SU-DHL-6 (cell line): ENCODE measurements around the gene ZNF433.

Experiments used
- H2AFZ ChIP-seq: fragments of 200-600 bp; sonication (generic); 2 replicates; pipeline ENCODE4 v1.6.1; 2014; ENCODE audit warnings: low read depth, mild to moderate bottlenecking, moderate library complexity, mixed read lengths, antibody characterized with exemption, low read length; ENCODE audit not compliant: severe bottlenecking
- H3F3A ChIP-seq: fragments of 200-600 bp; shearing (Covaris generic); 2 replicates; pipeline ENCODE4 v1.6.0; 2016; ENCODE audit warnings: antibody characterized with exemption, mild to moderate bottlenecking; ENCODE audit not compliant: insufficient read depth
- H3K27ac ChIP-seq: fragments of 200-600 bp; sonication (generic); 2 replicates; pipeline ENCODE4 v1.5.1; 2016; ENCODE audit warnings: low read depth, mild to moderate bottlenecking, low read length, moderate library complexity, mixed read lengths
- H3K27me3 ChIP-seq: fragments of 200-600 bp; sonication (generic), shearing (Covaris generic); 2 replicates; pipeline ENCODE4 v1.6.0; 2014; ENCODE audit warnings: mild to moderate bottlenecking, low read length
- H3K36me3 ChIP-seq: fragments of 200-600 bp; sonication (generic); 2 replicates; pipeline ENCODE4 v1.6.1; 2014; ENCODE audit warnings: mild to moderate bottlenecking, low read length, mixed read lengths
- H3K4me2 ChIP-seq: fragments of 300-600, 200-600 bp; shearing (Covaris generic), sonication (generic); 2 replicates; pipeline ENCODE4 v1.6.0; 2014; ENCODE audit warnings: low read length, low read depth, mild to moderate bottlenecking; ENCODE audit not compliant: poor library complexity, severe bottlenecking
- H3K4me3 ChIP-seq: fragments of 200-600 bp; sonication (generic); 2 replicates; pipeline ENCODE4 v1.5.1; 2014; ENCODE audit warnings: antibody characterized with exemption, low read length, mild to moderate bottlenecking, mixed read lengths; ENCODE audit not compliant: insufficient read depth, poor library complexity, severe bottlenecking
- H3K79me2 ChIP-seq: fragments of 200-600 bp; sonication (generic); 2 replicates; pipeline ENCODE4 v1.6.1; 2014; ENCODE audit warnings: mild to moderate bottlenecking, low read length, moderate library complexity; ENCODE audit not compliant: insufficient read depth
- H3K9ac ChIP-seq: fragments of 200-600 bp; sonication (generic); 2 replicates; pipeline ENCODE4 v1.7.0; 2014; ENCODE audit warnings: mild to moderate bottlenecking, low read length
- H3K9me2 ChIP-seq: fragments of 200-600 bp; sonication (generic); replicated peaks from 2 replicates; pipeline ENCODE4 v1.6.1; 2014; ENCODE audit warnings: low read length; ENCODE audit not compliant: insufficient read depth
- H3K9me3 ChIP-seq: fragments of 200-600 bp; sonication (generic); 2 replicates; pipeline ENCODE4 v1.6.1; 2014; ENCODE audit warnings: low read length, mixed read lengths; ENCODE audit not compliant: insufficient read depth
- H4K20me1 ChIP-seq: fragments of 200-600 bp; sonication (generic); 2 replicates; pipeline ENCODE4 v1.6.1; 2014; ENCODE audit warnings: low read depth, mild to moderate bottlenecking, antibody characterized with exemption, low read length, moderate library complexity, mixed read lengths
- CTCF ChIP-seq: fragments of 200-600 bp; sonication (generic); IDR thresholded peaks from one replicate; pipeline ENCODE4 v1.5.1; 2017; ENCODE audit warnings: antibody characterized with exemption, mild to moderate bottlenecking, low read length, moderate library complexity; ENCODE audit not compliant: insufficient read depth, poor library complexity, severe bottlenecking
- EZH2phosphoT487 ChIP-seq: fragments of 200-600 bp; sonication (generic), shearing (Covaris generic); conservative IDR thresholded peaks from 2 replicates; pipeline ENCODE4 v1.6.1; 2018; ENCODE audit warnings: mild to moderate bottlenecking, antibody characterized with exemption, low read length, moderate library complexity, mixed read lengths

The ZNF433 gene

GRCh38 chr19:11987405-11988281 is 47.8 kb downstream of the ZNF433 start:
- H3K36me3 ChIP-seq = no peaks in the 10 kb centered on the region
- H3K4me2 ChIP-seq = peak overlapping the region; percentile 75
- no peaks in the 10 kb centered on the region for H3K27me3 ChIP-seq
- peaks cover 6% of the 10 kb centered on the region; the same call in 1 of the 2 replicates for H4K20me1 ChIP-seq
- H3K4me3 ChIP-seq = peak overlapping the region; percentile 97
- H3K9me2 ChIP-seq = no peaks in the 10 kb centered on the region
- H3K79me2 ChIP-seq = peaks cover 45% of the 10 kb centered on the region
- H3K9ac ChIP-seq = peak overlapping the region; percentile 83
- H2AFZ ChIP-seq = peak overlapping the region; percentile 84
- H3K9me3 ChIP-seq = no peaks in the 10 kb centered on the region
- peak overlapping the region; percentile 80 for H3K27ac ChIP-seq
- TF ChIP-seq CTCF (no peak), EZH2phosphoT487 (no peak)
- H3F3A ChIP-seq = peaks cover 5% of the 10 kb centered on the region

- Histone ChIP-seq H3K27me3 (no peaks in the 10 kb centered on the region), H3K9me3 (no peaks in the 10 kb centered on the region), H3K4me2 (peak overlapping the region; percentile 75), H3K9me2 (no peaks in the 10 kb centered on the region), H3K9ac (no peak overlapping the region), H3F3A (peaks cover 5% of the 10 kb centered on the region), H2AFZ (no peak overlapping the region), H3K27ac (no peak overlapping the region), H3K36me3 (no peaks in the 10 kb centered on the region), H4K20me1 (peaks cover 6% of the 10 kb centered on the region; the same call in 1 of the 2 replicates), H3K4me3 (no peak overlapping the region), H3K79me2 (peaks cover 37% of the 10 kb centered on the region)
- TF ChIP-seq EZH2phosphoT487 = no peak
Observed at GRCh38 chr19:11986754-11987153, 48.7 kb downstream of the ZNF433 start.

- Histone ChIP-seq H3K9me2 (no peaks in the 10 kb centered on the region), H3K36me3 (peaks cover 5% of the 10 kb centered on the region; the same call in 1 of the 2 replicates), H3F3A (peaks cover 5% of the 10 kb centered on the region), H3K9me3 (peaks cover 9% of the 10 kb centered on the region; the same call in 1 of the 2 replicates), H3K27me3 (no peaks in the 10 kb centered on the region), H3K27ac (no peak overlapping the region), H3K4me2 (no peak overlapping the region), H3K79me2 (peaks cover 19% of the 10 kb centered on the region), H2AFZ (no peak overlapping the region), H3K4me3 (no peak overlapping the region), H3K9ac (no peak overlapping the region), H4K20me1 (peaks cover 6% of the 10 kb centered on the region; the same call in 1 of the 2 replicates)
- TF ChIP-seq CTCF (peak; percentile 48), EZH2phosphoT487 (no peak)
Observed at GRCh38 chr19:11984986-11985385, 50.5 kb downstream of the ZNF433 start.

DNA sequence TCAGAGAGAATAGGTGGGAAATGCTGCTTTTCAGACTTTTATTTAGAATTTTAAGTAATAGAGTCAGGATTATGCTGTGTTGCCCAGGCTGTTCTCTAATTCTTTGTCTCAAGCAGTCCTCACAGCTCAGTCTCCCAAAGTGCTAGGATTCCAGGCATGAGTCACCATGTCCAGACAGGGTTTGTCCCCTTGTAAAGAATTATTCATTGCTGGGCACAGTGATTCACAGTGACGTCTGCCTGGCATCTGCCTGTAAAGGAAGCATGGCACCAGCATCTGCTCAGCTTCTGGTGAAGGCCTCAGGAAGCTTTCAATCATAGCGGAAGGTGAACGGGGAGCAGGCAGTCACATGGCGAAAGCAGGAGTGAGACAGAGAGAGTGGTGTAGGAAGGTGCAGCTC is 53.0 kb downstream of the ZNF433 start:
- Histone ChIP-seq H3K9me2 (no peaks in the 10 kb centered on the region), H3K36me3 (peaks cover 13% of the 10 kb centered on the region), H3K79me2 (no peaks in the 10 kb centered on the region; the same call in 1 of the 2 replicates), H2AFZ (no peak overlapping the region), H3K9ac (no peak overlapping the region), H3F3A (no peaks in the 10 kb centered on the region), H3K9me3 (peaks cover 28% of the 10 kb centered on the region; the same call in 1 of the 2 replicates), H3K4me3 (no peak overlapping the region), H3K27ac (no peak overlapping the region), H3K27me3 (no peaks in the 10 kb centered on the region), H3K4me2 (no peak overlapping the region), H4K20me1 (no peaks in the 10 kb centered on the region)
- TF ChIP-seq CTCF = no peak
